GM23338 (cell line): Measurements from ENCODE around the gene RPL28.

Source experiments
- CREB1 ChIP-seq: fragments of 250-450 bp; sonication (Bioruptor Pico); IDR thresholded peaks from 2 replicates; pipeline ENCODE4 v1.5.0; 2020; ENCODE audit warnings: low read depth, mild to moderate bottlenecking, moderate library complexity
- ETS1 ChIP-seq: IDR thresholded peaks from 2 replicates; pipeline ENCODE4 v1.6.1; 2016; ENCODE audit warnings: antibody characterized with exemption
- EZH2 ChIP-seq: fragments of 200-600 bp; sonication (generic); IDR thresholded peaks from one replicate; pipeline ENCODE4 v1.8.0; 2017; ENCODE audit warnings: antibody characterized with exemption, mild to moderate bottlenecking, low read depth; ENCODE audit not compliant: unreplicated experiment
- EZH2phosphoT487 ChIP-seq: fragments of 200-600 bp; sonication (generic); IDR thresholded peaks from one replicate; pipeline ENCODE4 v1.8.1; 2018; ENCODE audit warnings: antibody characterized with exemption; ENCODE audit not compliant: unreplicated experiment
- JUNB ChIP-seq: IDR thresholded peaks from one replicate; pipeline ENCODE4 v1.6.1; 2016; ENCODE audit warnings: antibody characterized with exemption; ENCODE audit not compliant: unreplicated experiment
- NANOG ChIP-seq: IDR thresholded peaks from 2 replicates; pipeline ENCODE4 v1.6.1; 2016; ENCODE audit warnings: antibody characterized with exemption, borderline replicate concordance
- POLR2AphosphoS5 ChIP-seq: IDR thresholded peaks from 2 replicates; pipeline ENCODE4 v1.6.1; 2016; ENCODE audit warnings: antibody characterized with exemption, low read depth
- REST ChIP-seq: IDR thresholded peaks from one replicate; pipeline ENCODE4 v1.6.1; 2018; ENCODE audit warnings: antibody characterized with exemption; ENCODE audit not compliant: unreplicated experiment
- STAT1 ChIP-seq: IDR thresholded peaks from one replicate; pipeline ENCODE4 v1.6.1; 2016; ENCODE audit warnings: antibody characterized with exemption; ENCODE audit not compliant: unreplicated experiment
- ZNF114 ChIP-seq: fragments of 250-450 bp; sonication (Bioruptor Pico); IDR thresholded peaks from 2 replicates; pipeline ENCODE4 v1.5.0; 2020; ENCODE audit warnings: mild to moderate bottlenecking, moderate library complexity
- ZNF331 ChIP-seq: fragments of 250-450 bp; sonication (Bioruptor Pico); IDR thresholded peaks from 2 replicates; pipeline ENCODE4 v1.5.0; 2020; ENCODE audit warnings: low read depth, mild to moderate bottlenecking, moderate library complexity
- TF ChIP-seq, protein P1 (sequence below), 2 experiments: fragments of 200-600 bp in 1 of 2; sonication (generic) in 1 of 2; conservative IDR thresholded peaks; 2 replicates each; pipeline versions ENCODE4 v1.5.1 to v1.6.1; 2016 to 2017; ENCODE audit warnings: antibody characterized with exemption in 2 of 2, low read depth in 2 of 2, mild to moderate bottlenecking in 2 of 2, moderate library complexity in 1 of 2
- TF ChIP-seq, protein P2 (sequence below): fragments of 250-450 bp; sonication (Bioruptor Pico); IDR thresholded peaks from 2 replicates; pipeline ENCODE4 v1.5.0; 2020; ENCODE audit warnings: mild to moderate bottlenecking, moderate library complexity

GRCh38 chr19:55355213-55355821 is 30.4 kb upstream of the RPL28 start:
- TF ChIP-seq CREB1 (CRISPR knock-in tag) = no peak
- no peak for TF ChIP-seq EZH2phosphoT487
- TF ChIP-seq, protein P1, sequence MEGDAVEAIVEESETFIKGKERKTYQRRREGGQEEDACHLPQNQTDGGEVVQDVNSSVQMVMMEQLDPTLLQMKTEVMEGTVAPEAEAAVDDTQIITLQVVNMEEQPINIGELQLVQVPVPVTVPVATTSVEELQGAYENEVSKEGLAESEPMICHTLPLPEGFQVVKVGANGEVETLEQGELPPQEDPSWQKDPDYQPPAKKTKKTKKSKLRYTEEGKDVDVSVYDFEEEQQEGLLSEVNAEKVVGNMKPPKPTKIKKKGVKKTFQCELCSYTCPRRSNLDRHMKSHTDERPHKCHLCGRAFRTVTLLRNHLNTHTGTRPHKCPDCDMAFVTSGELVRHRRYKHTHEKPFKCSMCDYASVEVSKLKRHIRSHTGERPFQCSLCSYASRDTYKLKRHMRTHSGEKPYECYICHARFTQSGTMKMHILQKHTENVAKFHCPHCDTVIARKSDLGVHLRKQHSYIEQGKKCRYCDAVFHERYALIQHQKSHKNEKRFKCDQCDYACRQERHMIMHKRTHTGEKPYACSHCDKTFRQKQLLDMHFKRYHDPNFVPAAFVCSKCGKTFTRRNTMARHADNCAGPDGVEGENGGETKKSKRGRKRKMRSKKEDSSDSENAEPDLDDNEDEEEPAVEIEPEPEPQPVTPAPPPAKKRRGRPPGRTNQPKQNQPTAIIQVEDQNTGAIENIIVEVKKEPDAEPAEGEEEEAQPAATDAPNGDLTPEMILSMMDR (conservative IDR thresholded peaks at IDR 0.05; ENCODE audit: low read depth in 2 of 2) = no peak
- no peak for TF ChIP-seq EZH2
- no peak for TF ChIP-seq POLR2AphosphoS5
- TF ChIP-seq REST = no peak
- no peak for TF ChIP-seq JUNB
- TF ChIP-seq STAT1 = no peak
- no peak for TF ChIP-seq ETS1
- no peak for TF ChIP-seq ZNF331 (CRISPR knock-in tag)
- TF ChIP-seq, protein P2, sequence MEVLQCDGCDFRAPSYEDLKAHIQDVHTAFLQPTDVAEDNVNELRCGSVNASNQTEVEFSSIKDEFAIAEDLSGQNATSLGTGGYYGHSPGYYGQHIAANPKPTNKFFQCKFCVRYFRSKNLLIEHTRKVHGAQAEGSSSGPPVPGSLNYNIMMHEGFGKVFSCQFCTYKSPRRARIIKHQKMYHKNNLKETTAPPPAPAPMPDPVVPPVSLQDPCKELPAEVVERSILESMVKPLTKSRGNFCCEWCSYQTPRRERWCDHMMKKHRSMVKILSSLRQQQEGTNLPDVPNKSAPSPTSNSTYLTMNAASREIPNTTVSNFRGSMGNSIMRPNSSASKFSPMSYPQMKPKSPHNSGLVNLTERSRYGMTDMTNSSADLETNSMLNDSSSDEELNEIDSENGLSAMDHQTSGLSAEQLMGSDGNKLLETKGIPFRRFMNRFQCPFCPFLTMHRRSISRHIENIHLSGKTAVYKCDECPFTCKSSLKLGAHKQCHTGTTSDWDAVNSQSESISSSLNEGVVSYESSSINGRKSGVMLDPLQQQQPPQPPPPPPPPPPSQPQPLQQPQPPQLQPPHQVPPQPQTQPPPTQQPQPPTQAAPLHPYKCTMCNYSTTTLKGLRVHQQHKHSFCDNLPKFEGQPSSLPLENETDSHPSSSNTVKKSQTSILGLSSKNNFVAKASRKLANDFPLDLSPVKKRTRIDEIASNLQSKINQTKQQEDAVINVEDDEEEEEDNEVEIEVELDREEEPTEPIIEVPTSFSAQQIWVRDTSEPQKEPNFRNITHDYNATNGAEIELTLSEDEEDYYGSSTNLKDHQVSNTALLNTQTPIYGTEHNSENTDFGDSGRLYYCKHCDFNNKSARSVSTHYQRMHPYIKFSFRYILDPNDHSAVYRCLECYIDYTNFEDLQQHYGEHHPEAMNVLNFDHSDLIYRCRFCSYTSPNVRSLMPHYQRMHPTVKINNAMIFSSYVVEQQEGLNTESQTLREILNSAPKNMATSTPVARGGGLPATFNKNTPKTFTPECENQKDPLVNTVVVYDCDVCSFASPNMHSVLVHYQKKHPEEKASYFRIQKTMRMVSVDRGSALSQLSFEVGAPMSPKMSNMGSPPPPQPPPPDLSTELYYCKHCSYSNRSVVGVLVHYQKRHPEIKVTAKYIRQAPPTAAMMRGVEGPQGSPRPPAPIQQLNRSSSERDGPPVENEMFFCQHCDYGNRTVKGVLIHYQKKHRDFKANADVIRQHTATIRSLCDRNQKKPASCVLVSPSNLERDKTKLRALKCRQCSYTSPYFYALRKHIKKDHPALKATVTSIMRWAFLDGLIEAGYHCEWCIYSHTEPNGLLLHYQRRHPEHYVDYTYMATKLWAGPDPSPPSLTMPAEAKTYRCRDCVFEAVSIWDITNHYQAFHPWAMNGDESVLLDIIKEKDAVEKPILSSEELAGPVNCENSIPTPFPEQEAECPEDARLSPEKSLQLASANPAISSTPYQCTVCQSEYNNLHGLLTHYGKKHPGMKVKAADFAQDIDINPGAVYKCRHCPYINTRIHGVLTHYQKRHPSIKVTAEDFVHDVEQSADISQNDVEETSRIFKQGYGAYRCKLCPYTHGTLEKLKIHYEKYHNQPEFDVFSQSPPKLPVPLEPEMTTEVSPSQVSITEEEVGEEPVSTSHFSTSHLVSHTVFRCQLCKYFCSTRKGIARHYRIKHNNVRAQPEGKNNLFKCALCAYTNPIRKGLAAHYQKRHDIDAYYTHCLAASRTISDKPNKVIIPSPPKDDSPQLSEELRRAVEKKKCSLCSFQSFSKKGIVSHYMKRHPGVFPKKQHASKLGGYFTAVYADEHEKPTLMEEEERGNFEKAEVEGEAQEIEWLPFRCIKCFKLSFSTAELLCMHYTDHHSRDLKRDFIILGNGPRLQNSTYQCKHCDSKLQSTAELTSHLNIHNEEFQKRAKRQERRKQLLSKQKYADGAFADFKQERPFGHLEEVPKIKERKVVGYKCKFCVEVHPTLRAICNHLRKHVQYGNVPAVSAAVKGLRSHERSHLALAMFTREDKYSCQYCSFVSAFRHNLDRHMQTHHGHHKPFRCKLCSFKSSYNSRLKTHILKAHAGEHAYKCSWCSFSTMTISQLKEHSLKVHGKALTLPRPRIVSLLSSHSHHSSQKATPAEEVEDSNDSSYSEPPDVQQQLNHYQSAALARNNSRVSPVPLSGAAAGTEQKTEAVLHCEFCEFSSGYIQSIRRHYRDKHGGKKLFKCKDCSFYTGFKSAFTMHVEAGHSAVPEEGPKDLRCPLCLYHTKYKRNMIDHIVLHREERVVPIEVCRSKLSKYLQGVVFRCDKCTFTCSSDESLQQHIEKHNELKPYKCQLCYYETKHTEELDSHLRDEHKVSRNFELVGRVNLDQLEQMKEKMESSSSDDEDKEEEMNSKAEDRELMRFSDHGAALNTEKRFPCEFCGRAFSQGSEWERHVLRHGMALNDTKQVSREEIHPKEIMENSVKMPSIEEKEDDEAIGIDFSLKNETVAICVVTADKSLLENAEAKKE = no peak
- no peak for TF ChIP-seq ZNF114 (CRISPR knock-in tag)
- TF ChIP-seq NANOG = no peak
